GM21717 (cell line): ENCODE measurements around the gene CCL14.
"Not testable (repeated sequence)": the region's sequence is repeated elsewhere in the genome, so short reads cannot be mapped to it uniquely, and the experiment has no call there.

Source experiments
- ATAC-seq: cut with Tn5 transposase; IDR thresholded peaks from one replicate; pipeline ENCODE4 v1.9.1; 2021; ENCODE audit warnings: mild to moderate bottlenecking, moderate library complexity; ENCODE audit not compliant: unreplicated experiment

Gene CCL14

GRCh38 chr17:35986643-35987042, at the start of gene CCL14:
Gene CCL14 (minus strand): TSS chr17:35986729. CDS start chr17:35986649, 80 bp downstream.
- ATAC-seq = no peak

DNA sequence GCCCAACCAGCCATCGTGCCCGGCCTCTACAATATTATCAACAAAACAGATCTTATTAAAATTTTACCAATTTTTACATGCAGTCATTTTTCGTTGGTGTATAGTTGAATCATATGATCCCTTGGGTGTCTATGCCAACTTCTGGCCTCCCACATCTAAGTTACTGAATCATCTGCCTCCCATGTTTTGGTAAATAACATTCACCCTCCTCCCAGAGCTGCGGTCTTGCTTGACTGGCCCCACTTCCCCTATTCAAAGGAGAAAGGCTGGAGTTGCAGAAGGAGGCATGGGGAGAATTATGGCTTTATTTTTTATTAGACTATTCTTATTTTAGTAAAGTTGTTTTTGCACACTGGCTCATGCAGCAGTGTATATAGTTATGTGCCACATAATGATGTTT, 49.7 kb upstream of the CCL14 start:
- no peak for ATAC-seq

- ATAC-seq = no peak
Measured at GRCh38 chr17:36034127-36034526, 47.6 kb upstream of the CCL14 start.

GRCh38 chr17:36030956-36031355, 44.4 kb upstream of the CCL14 start:
- ATAC-seq = no peak

DNA sequence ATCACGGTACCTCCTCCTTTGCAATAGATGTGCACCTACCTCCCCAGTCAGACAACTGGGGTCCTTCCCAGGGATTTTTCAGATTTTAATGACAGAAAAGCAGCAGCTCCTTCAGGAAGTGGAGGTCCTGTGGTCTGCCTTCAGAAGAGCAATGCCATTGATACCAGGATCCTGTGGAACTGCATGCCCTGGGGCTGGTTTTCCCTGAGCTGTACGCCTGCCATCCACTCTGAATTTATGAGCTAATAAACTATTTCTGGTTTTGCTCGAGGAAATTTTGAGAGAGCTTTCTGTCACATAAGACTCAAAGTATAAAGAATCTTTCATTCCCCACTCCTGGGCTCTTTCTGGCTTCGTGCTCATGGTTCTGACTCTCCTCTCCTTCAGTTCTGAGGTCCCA, 41.2 kb upstream of the CCL14 start:
- ATAC-seq = no peak

GRCh38 chr17:36024106-36024869, 37.8 kb upstream of the CCL14 start:
- no peak for ATAC-seq

GRCh38 chr17:36019423-36019822, 32.9 kb upstream of the CCL14 start:
- ATAC-seq = no peak

GRCh38 chr17:36017799-36018198, 31.3 kb upstream of the CCL14 start, which contains the start of gene CCL23:
Gene CCL23 (minus strand): TSS chr17:36017972. CDS start chr17:36017897, 75 bp downstream.
- ATAC-seq = no peak

DNA sequence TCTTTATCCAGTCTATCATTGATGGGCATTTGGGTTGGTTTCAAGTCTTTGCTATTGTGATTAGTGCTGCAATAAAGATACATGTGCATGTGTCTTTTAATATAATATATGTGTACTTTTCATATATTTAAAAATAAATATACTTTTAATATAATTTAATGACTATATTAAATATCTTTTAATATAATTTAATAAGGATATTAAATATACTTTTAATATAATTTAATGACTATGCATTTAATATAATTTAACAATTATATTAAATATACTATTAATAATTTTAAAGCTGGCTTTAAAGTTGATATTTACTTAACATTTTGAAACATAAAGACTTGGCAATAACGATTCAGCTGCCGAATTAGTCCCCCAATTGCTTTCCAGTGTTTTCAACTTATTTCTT, 30.0 kb upstream of the CCL14 start:
- no peak for ATAC-seq

- ATAC-seq = not testable (repeated sequence)
Measured at GRCh38 chr17:36015895-36016294, 29.4 kb upstream of the CCL14 start.

- no peak for ATAC-seq
Measured at GRCh38 chr17:36014946-36015345, 28.4 kb upstream of the CCL14 start.

DNA sequence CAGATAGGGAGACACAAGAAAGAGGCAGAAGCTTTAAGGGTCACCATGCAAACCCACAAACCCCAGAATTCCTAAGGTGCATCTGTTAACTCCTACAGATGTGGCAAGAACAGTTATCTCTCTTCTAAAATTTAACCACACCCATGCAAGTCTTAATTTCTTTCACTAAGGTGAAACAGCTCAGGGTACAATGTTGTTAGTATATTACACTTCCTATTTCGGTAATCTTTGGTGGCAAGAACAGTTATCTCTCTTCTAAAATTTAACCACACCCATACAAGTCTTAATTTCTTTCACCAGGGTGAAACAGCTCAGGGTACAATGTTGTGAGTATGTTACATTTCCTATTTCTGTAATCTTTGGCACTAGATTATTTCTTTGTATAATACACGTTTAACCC, 24.7 kb upstream of the CCL14 start:
- ATAC-seq = no peak

DNA sequence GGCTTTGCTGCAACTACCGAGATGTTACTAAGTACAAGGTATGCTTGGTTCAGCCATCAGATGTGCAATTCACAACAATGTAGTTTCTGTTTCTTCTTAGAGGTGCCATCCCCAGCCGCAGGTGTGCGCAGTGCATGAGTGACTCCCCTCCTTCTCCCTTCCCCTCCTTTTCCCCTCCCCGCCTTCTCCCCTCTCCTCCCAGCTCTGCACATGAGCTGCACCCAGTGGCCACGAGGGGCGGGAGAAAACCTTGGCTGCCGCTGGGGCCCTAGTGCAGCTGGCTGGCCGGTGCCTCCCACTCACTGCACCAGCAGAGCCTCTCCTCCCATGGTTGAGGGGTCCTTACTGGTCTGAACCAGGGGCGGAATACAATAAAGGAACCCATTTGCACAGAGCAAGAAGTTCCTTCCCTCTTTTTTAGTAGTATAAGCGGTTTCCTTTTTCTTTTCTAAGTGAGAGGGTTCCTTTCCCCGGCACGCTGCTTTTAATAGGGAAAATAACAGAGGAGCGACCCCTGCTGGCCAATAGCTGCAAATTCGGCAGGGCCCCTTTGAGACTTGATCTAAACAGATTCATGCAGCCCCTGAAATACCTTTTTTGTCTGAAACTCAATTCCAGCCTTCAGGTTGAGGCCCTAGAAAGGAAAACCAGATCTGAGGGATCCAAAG, 22.6 kb upstream of the CCL14 start:
- no peak for ATAC-seq

- ATAC-seq = no peak
Measured at GRCh38 chr17:36004594-36005108, 18.1 kb upstream of the CCL14 start.

DNA sequence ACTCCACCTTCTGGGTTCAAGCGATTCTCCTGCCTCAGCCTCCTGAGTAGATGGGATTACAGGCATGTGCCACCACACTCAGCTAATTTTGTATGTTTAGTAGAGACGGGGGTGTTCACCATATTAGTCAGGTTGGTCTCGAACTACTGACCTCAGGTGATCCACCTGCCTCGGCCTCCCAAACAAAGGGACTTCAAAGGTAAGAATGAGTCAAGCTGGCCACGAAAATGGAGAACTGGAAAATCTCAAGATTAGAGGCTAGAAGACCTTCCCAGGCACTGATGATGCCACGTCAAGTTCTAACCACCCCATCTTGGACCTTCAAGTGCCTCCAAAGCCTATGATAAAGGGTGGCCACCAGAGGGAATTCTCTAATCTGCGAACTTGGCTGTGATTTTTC, 16.1 kb upstream of the CCL14 start:
- no peak for ATAC-seq

DNA sequence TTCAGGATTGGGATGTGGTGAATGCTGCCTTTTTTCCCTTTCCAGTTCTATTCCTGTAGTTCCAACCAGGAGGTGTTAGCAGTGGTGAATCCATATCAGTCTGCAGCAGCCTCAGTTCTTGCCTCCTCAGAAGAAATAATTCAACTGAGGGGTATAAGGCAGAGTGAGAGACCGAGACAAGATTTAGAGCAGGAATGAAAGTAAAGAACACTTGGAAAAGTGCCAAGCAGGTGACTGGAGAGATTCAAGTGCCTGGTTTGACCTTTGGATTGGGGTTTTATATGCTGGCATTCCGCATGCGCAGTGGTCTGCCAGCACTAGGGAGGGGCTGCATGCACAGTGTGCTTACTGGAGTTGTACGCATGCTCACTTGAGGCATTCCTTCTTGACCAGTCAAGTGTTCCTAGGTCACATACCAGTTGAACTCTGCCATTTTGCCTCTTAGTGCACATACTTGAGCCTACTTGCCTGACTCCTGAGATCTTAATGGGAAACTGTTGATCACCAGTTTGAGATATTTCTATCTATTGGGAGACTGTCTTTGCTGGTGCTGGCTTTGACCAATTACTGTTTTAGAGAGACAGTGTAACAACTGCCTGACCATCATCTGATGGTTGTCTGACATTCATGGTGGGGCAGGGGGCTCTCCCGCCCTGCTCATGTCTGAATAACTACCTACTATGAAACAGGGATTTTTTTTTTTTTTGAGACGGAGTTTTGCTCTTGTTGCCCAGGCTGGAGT, 15.5 kb upstream of the CCL14 start:
- ATAC-seq = no peak

- no peak for ATAC-seq
Measured at GRCh38 chr17:36001110-36001771, 14.7 kb upstream of the CCL14 start, which contains the start of gene CCL15. Gene CCL15 (minus strand): TSS chr17:36001553. CDS start chr17:36001492, 61 bp downstream.

GRCh38 chr17:36000732-36001109, 14.2 kb upstream of the CCL14 start:
- ATAC-seq = no peak

DNA sequence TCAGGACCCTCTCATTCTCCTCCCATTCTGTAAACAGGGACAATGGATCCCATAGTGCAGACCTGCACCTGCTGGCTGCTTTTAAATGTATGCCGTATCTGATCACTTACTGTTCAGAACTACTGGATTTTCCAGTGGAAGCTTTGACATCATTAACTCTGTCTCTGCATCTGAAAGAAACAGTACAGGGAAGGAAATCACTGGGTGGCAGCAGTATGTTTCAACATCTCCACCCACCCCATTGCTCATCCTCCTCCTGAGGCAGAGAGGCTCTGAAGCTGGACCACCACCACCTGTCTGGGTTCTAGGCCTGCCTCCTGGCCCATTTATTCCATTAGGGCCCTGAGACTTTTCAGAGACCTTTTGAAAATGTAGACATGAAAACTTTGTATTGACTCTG, 12.2 kb upstream of the CCL14 start:
- no peak for ATAC-seq

DNA sequence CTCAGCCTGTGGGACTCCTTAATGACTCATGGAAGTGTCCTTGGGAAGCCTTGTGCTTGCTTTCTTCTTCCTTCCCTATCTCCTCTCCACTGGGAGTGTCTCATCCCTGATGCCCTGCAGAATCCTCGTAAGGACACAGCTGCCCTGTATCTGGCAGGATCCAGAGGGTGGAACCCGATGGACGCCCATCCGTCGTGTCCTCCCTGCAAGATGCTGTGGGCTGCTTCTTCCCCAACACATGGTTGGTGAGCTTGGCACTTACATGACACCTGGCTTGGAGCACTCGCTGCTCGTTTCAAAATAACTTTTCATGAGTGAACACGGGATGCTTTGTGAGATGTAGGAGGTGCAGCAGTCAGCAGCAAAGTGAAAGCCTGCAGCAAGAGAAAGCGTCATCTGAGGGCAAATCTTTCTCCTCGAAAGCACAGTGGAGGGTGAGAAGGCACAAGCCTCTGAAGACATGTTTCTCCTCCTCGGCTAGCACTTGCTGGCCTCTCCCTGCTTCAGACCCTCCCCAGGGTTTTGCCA, 11.6 kb upstream of the CCL14 start:
- no peak for ATAC-seq

DNA sequence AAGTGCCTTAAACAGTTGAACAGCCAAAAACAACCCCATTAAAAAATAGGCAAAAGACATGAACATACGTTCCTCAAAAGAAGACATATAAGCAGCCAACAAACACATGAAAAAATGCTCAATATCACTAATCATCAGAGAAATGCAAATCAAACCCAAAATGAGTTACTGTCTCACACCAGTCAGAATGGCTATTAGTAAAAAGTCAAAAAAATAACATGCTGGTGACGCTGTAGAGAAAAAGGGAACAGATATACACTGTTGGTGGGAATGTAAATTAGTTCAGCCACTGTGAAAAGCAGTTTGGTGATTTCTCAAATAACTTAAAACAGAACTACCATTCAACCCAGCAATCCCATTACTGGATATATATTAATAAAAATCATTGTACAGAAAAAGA, 8.8 kb upstream of the CCL14 start:
- not testable (repeated sequence) for ATAC-seq
